Activated CD4-positive, CD25-positive, alpha-beta regulatory T cell treated with anti-CD3 and anti-CD28 coated beads, Interleukin-2, amount 50 U/mL, for 24 hours (primary cell): Measurements from ENCODE around the gene AHI1.

Experiments used
- ATAC-seq, 2 donors: fragments of 150-1000 bp; cut with Tn5 transposase; one replicate each; pipeline ENCODE4 v1.10.0; 2021; ENCODE audit warnings: mild to moderate bottlenecking in 1 of 2, moderate library complexity in 1 of 2

AHI1 gene

GRCh38 chr6:135291288-135292076, 206.1 kb downstream of the AHI1 start:
- ATAC-seq, result peak in 1 of 2 donors; percentile 36

GRCh38 chr6:135289816-135290215, 207.7 kb downstream of the AHI1 start:
- no peak for ATAC-seq

- ATAC-seq, result no peak
These were observed 210.5 kb downstream of the AHI1 start for GRCh38 chr6:135286962-135287538.

- ATAC-seq, result no peak
These were observed 212.4 kb downstream of the AHI1 start for GRCh38 chr6:135285165-135285564.

GRCh38 chr6:135283926-135284325, 213.6 kb downstream of the AHI1 start:
- ATAC-seq, result no peak

GRCh38 chr6:135282395-135282794, 215.1 kb downstream of the AHI1 start:
- no peak for ATAC-seq

- no peak for ATAC-seq
These were observed 215.6 kb downstream of the AHI1 start for GRCh38 chr6:135281964-135282363.

- ATAC-seq, result no peak
These were observed 216.3 kb downstream of the AHI1 start for GRCh38 chr6:135281227-135281626.

GRCh38 chr6:135280375-135281136, 217.0 kb downstream of the AHI1 start:
- ATAC-seq, result no peak

GRCh38 chr6:135277422-135277821, 220.1 kb downstream of the AHI1 start:
- ATAC-seq, result no peak

GRCh38 chr6:135274561-135275293, 222.8 kb downstream of the AHI1 start:
- no peak for ATAC-seq

GRCh38 chr6:135271626-135272025, 225.9 kb downstream of the AHI1 start:
- ATAC-seq, result no peak

- ATAC-seq, result no peak
These were observed 226.6 kb downstream of the AHI1 start for GRCh38 chr6:135270676-135271536.

- ATAC-seq, result no peak
These were observed 228.1 kb downstream of the AHI1 start for GRCh38 chr6:135269481-135269891.

GRCh38 chr6:135268740-135269139, 228.8 kb downstream of the AHI1 start:
- no peak for ATAC-seq

GRCh38 chr6:135268263-135268662, 229.3 kb downstream of the AHI1 start:
- ATAC-seq, result no peak

- no peak for ATAC-seq
These were observed 230.5 kb downstream of the AHI1 start for GRCh38 chr6:135267085-135267484.

GRCh38 chr6:135266675-135267074, 230.9 kb downstream of the AHI1 start:
- no peak for ATAC-seq

- no peak for ATAC-seq
These were observed 232.3 kb downstream of the AHI1 start for GRCh38 chr6:135265278-135265677.

GRCh38 chr6:135261872-135262725, 235.4 kb downstream of the AHI1 start:
- ATAC-seq, result no peak

- no peak for ATAC-seq
These were observed 236.9 kb downstream of the AHI1 start for GRCh38 chr6:135260612-135261011.
